Measurements from ENCODE around the gene LMO1.

GRCh38 chr11:8235925-8236324, 27.8 kb downstream of the LMO1 start:
- TF ChIP-seq CTCF (IDR thresholded peaks at IDR 0.05) (no peak), POLR2A (IDR thresholded peaks at IDR 0.05) (no peak)
